Stimulated activated CD8-positive, alpha-beta memory T cell treated with anti-CD3 and anti-CD28 coated beads, Interleukin-7, amount 100 ng/mL, for 4 hours (primary cell): ENCODE results near the gene ZNF853.
"Not testable (repeated sequence)": the region's sequence is repeated elsewhere in the genome, so short reads cannot be mapped to it uniquely, and the experiment has no call there.

Source experiments
- DNase-seq, 2 donors: peaks; one replicate each; pipeline ENCODE4 v3.0.0-alpha.2; 2020; ENCODE audit warnings: low read depth in 2 of 2

Gene ZNF853

GRCh38 chr7:6652446-6653011, 37.1 kb downstream of the ZNF853 start:
- no peak for DNase-seq

GRCh38 chr7:6653071-6654003, 37.9 kb downstream of the ZNF853 start:
- DNase-seq: no peak

- no peak for DNase-seq
These were observed 38.9 kb downstream of the ZNF853 start for GRCh38 chr7:6654113-6654841.

GRCh38 chr7:6654842-6655610, 39.6 kb downstream of the ZNF853 start:
- DNase-seq: no peak

GRCh38 chr7:6655636-6656385, 40.4 kb downstream of the ZNF853 start:
- DNase-seq: no peak

GRCh38 chr7:6656413-6656812, 41.0 kb downstream of the ZNF853 start:
- no peak for DNase-seq

- DNase-seq: no peak
These were observed 43.4 kb downstream of the ZNF853 start for GRCh38 chr7:6658618-6659345.

GRCh38 chr7:6670851-6671250, 55.4 kb downstream of the ZNF853 start:
- not testable (repeated sequence) for DNase-seq
